Endothelial cell of umbilical vein (primary cell): Measurements from ENCODE around the gene HOXA13. TPM values are rescaled to one million over a fixed set of nuclear protein-coding genes. Genes with fewer than 3 reads are reported as not detected.

Source experiments
- BruUV-seq: library from RNA; stranded (reverse); fragments of 400-500 nt; replicated peaks from 2 replicates; lab custom pipeline; 2021; lab: Mats Ljungman, UMichigan
- CTCF ChIA-PET: fragments of 300-600, 350-600 bp; sonication (Branson Sonifier 250); formaldehyde crosslinking; loops from one replicate; lab custom pipeline; 2021; ENCODE audit warnings: antibody characterized with exemption, inconsistent platforms; lab: Charles Lee
- POLR2A ChIA-PET: fragments of 300-600, 350-600 bp; sonication (Branson Sonifier 250); formaldehyde crosslinking; loops from one replicate; lab custom pipeline; 2021; ENCODE audit warnings: antibody characterized with exemption, inconsistent platforms; lab: Charles Lee
- DNase-seq: peaks from one replicate; pipeline ENCODE4 v3.0.0-alpha.2; 2011; ENCODE audit warnings: low read depth, low spot score
- FAIRE-seq: peaks from 2 replicates; lab custom pipeline; 2011; peaks lifted over from hg19 to GRCh38; lab: Jason Lieb, UNC
- H2AFZ ChIP-seq: 2 replicates; pipeline ENCODE4 v1.6.0; 2012; ENCODE audit warnings: low read depth, low read length, control low read depth, inconsistent platforms
- H3K27ac ChIP-seq: 2 replicates; pipeline ENCODE4 v1.5.1; 2011; ENCODE audit warnings: low read depth, mild to moderate bottlenecking, control low read depth, low read length, moderate library complexity; ENCODE audit not compliant: insufficient read depth
- H3K27me3 ChIP-seq, 2 experiments: 2 replicates each; pipeline versions ENCODE4 v1.6.0 to v1.6.1; 2011; ENCODE audit warnings: low read length in 2 of 2, mixed read lengths in 1 of 2; ENCODE audit not compliant: control insufficient read depth in 2 of 2, insufficient read depth in 2 of 2
- H3K36me3 ChIP-seq, 2 experiments: 2 replicates in 1 of 2; 3 replicates in 1 of 2; pipeline ENCODE4 v1.5.1; 2011; ENCODE audit warnings: low read length in 2 of 2, mild to moderate bottlenecking in 1 of 2, moderate library complexity in 1 of 2; ENCODE audit not compliant: control insufficient read depth in 2 of 2, insufficient read depth in 2 of 2; ENCODE audit errors: extremely low read depth in 1 of 2
- H3K4me1 ChIP-seq: 3 replicates; pipeline ENCODE4 v1.5.1; 2011; ENCODE audit warnings: mild to moderate bottlenecking, low read length; ENCODE audit not compliant: control insufficient read depth, insufficient read depth; ENCODE audit errors: extremely low read depth
- H3K4me2 ChIP-seq: 2 replicates; pipeline ENCODE4 v1.6.1; 2011; ENCODE audit warnings: low read length, control low read depth, mixed read lengths; ENCODE audit not compliant: insufficient read depth
- H3K4me3 ChIP-seq, 3 experiments: fragments of 200-600 bp in 1 of 3; sonication (generic), shearing (Covaris generic) in 1 of 3; replicated peaks in 1 of 3; 2 replicates each; pipeline ENCODE4 v1.5.1; 2011 to 2016; ENCODE audit warnings: control low read depth in 3 of 3, low read length in 3 of 3, mild to moderate bottlenecking in 2 of 3, inconsistent platforms in 1 of 3, low read depth in 1 of 3, moderate library complexity in 1 of 3; ENCODE audit not compliant: insufficient read depth in 1 of 3
- H3K79me2 ChIP-seq: 2 replicates; pipeline ENCODE4 v1.6.0; 2012; ENCODE audit warnings: low read length, inconsistent platforms; ENCODE audit not compliant: control insufficient read depth, insufficient read depth
- H3K9ac ChIP-seq: replicated peaks from 2 replicates; pipeline ENCODE3; 2011; ENCODE audit warnings: low read length, control low read depth; ENCODE audit not compliant: insufficient read depth; ENCODE audit errors: extremely low read depth
- H3K9me1 ChIP-seq: replicated peaks from 3 replicates; pipeline ENCODE4 v1.6.0; 2011; ENCODE audit warnings: mild to moderate bottlenecking, low read length; ENCODE audit not compliant: control insufficient read depth, insufficient read depth; ENCODE audit errors: extremely low read depth
- H3K9me3 ChIP-seq: replicated peaks from 2 replicates; pipeline ENCODE4 v1.5.1; 2012; ENCODE audit warnings: low read length, inconsistent platforms; ENCODE audit not compliant: control insufficient read depth, insufficient read depth
- H4K20me1 ChIP-seq: replicated peaks from 2 replicates; pipeline ENCODE3; 2011; ENCODE audit warnings: mild to moderate bottlenecking, low read length; ENCODE audit not compliant: control insufficient read depth, insufficient read depth; ENCODE audit errors: extremely low read depth
- EZH2 ChIP-seq: IDR thresholded peaks from 2 replicates; pipeline ENCODE4 v1.6.1; 2012; ENCODE audit warnings: borderline replicate concordance, low read depth, mild to moderate bottlenecking, moderate library complexity, low read length, inconsistent platforms; ENCODE audit not compliant: severe bottlenecking
- FOS ChIP-seq: IDR thresholded peaks from 2 replicates; pipeline ENCODE4 v1.6.1; 2011; ENCODE audit warnings: mild to moderate bottlenecking, low read length, moderate library complexity, borderline replicate concordance; ENCODE audit not compliant: insufficient read depth
- JUN ChIP-seq: IDR thresholded peaks from 2 replicates; pipeline ENCODE4 v1.6.1; 2011; ENCODE audit warnings: borderline replicate concordance, low read depth; ENCODE audit not compliant: insufficient read length, insufficient read depth
- POLR2A ChIP-seq: IDR thresholded peaks from 2 replicates; pipeline ENCODE4 v1.6.1; 2012; ENCODE audit warnings: low read depth, mild to moderate bottlenecking, control low read depth, low read length
- dilution Hi-C: fragments of 300-500 bp; cut with MboI; formaldehyde crosslinking; loops from one replicate; pipeline ENCODE4 v1.15.0; 2019; ENCODE audit warnings: low sequenced_read_pairs; ENCODE audit not compliant: extremely low pct_ligation_motif_present
- intact Hi-C: fragments of 100-400 bp; cut with micrococcal nuclease; formaldehyde crosslinking; loops from one replicate; pipeline ENCODE4 v1.10.0; 2022
- polyA plus RNA-seq, 4 experiments: library from polyadenylated mRNA; depleted of rRNA in 3 of 4; stranded (reverse) in 3 of 4; unstranded in 1 of 4; fragments of >200 nt; gene quantifications; 2 replicates each; pipeline versions ENCODE4 v1.2.1 to v1.2.3, GENCODE V29; 2011 to 2012; ENCODE audit warnings: missing spikeins in 1 of 4
- total RNA-seq: library from RNA; stranded (reverse); gene quantifications from 2 replicates; pipeline ENCODE4 v1.2.3, GENCODE V29; 2021

HOXA13 gene
- total and polyA plus RNA-seq, 2 donors (not counting 3 experiments of a cell fraction or from before 2014, with no cell fraction given) = 0.22 TPM; not detected in 1

DNA sequence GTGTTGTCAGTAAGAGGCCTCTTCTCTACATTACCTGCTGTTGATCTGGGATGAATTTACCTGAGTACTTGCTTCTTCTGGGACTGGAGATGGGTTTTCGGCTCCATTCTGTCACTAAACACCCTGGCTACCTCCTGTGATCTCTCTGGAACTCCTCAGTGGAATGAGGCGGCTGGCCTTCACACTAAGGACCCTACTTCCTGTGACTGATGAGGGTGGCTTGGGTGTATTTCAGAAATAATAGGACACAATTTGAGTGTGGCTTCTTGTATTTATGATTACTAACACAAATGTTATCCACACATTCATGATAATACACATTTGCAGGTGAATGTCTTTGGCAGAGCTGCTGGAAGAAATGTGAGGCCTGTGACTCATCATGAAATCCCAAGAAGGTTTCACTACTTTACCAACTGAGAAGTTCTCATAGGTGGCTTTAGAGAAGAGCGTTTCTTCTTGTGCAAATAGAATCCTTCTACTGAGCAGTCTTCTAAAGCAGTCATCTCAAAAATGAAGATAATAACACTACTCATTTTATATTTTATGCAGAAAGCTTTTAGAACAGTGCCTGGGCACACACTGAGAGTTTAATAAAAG is 21.4 kb upstream of the HOXA13 start:
- dilution Hi-C loops (no loop called here), intact Hi-C loops (no loop called here)
- Histone ChIP-seq H3K27me3 (peaks cover 64 to 78% of the 10 kb centered on the region in 2 experiments), H3K79me2 (no peaks in the 10 kb centered on the region), H3K36me3 (no peaks in the 10 kb centered on the region), H3K4me1 (no peaks in the 10 kb centered on the region), H3K27ac (no peak overlapping the region), H3K9ac (no peak overlapping the region), H3K9me3 (no peaks in the 10 kb centered on the region), H3K9me1 (no peaks in the 10 kb centered on the region), H4K20me1 (no peaks in the 10 kb centered on the region), H3K4me2 (no peak overlapping the region), H2AFZ (no peak overlapping the region), H3K4me3 (no peak overlapping the region)
- no TSS peak for BruUV-seq
- no peak for FAIRE-seq
- ChIA-PET CTCF (interaction anchor here (2.0 kb wide), 1 partner anchor 11 kb away, joined by 5 read pairs; no protein-coding TSS in a partner anchor), POLR2A (no interaction called here)
- no peak for DNase-seq
- TF ChIP-seq JUN (no peak), FOS (no peak), EZH2 (no peak)

DNA sequence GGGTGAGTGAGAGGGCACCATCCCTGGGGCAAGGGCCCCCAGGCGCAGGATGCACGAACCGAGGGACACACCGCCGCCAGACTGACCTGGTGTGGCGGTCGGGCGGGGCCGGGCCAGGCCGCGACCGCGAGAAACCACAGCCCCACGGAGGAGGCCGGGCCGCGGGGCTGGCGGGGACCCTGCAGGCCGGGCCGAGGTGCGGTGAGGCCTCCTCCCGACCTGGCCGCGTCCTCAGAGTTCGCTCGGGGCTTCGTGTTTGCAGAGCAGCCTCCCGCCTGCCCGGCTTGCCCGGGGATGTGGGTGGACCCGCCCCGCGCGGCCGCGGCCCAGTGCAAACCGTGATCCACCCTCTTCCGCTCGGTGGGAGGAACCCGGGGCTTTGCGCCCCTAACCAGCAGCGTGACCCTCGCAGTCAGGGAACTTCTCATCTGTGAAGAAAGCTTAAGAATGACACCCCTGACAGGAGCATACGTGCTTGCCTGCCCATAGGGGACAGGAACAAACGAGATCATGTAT is 20.6 kb upstream of the HOXA13 start:
- Histone ChIP-seq H3K36me3 (no peaks in the 10 kb centered on the region), H3K4me2 (no peak overlapping the region), H3K9ac (no peak overlapping the region), H2AFZ (no peak overlapping the region), H3K9me1 (no peaks in the 10 kb centered on the region), H3K27ac (no peak overlapping the region), H4K20me1 (no peaks in the 10 kb centered on the region), H3K79me2 (no peaks in the 10 kb centered on the region), H3K9me3 (no peaks in the 10 kb centered on the region), H3K27me3 (peaks cover 61 to 77% of the 10 kb centered on the region in 2 experiments), H3K4me3 (no peak overlapping the region), H3K4me1 (no peaks in the 10 kb centered on the region)
- dilution Hi-C loops = no loop called here
- no peak for FAIRE-seq
- ChIA-PET CTCF (no interaction called here), POLR2A (no interaction called here)
- intact Hi-C loops = no loop called here
- no TSS peak for BruUV-seq
- peak; percentile 75 for TF ChIP-seq EZH2
- no peak for TF ChIP-seq POLR2A
- DNase-seq = no peak
